H1 (cell line): Measurements from ENCODE around the gene NEK4.

Experiments
- ATF3 ChIP-seq: IDR thresholded peaks from 2 replicates; pipeline ENCODE4 v1.6.1; 2011; ENCODE audit warnings: low read depth, mild to moderate bottlenecking, low read length; ENCODE audit not compliant: insufficient read depth
- BACH1 ChIP-seq: IDR thresholded peaks from 2 replicates; pipeline ENCODE4 v1.6.1; 2012; ENCODE audit warnings: low read length, improper control_type of control experiment
- CBX8 ChIP-seq: fragments of 300-800, 300-1000 bp; sonication (generic); IDR thresholded peaks from 2 replicates; pipeline ENCODE4 v1.7.1; 2016; ENCODE audit warnings: low read depth, low read length, borderline replicate concordance
- CHD2 ChIP-seq: IDR thresholded peaks from 2 replicates; pipeline ENCODE4 v1.6.1; 2012; ENCODE audit warnings: low read length, improper control_type of control experiment
- CREB1 ChIP-seq: IDR thresholded peaks from 2 replicates; pipeline ENCODE4 v1.6.1; 2012; ENCODE audit warnings: inconsistent platforms
- CTCF ChIP-seq, 3 experiments: IDR thresholded peaks; 1 replicate in 2 of 3; 2 replicates in 1 of 3; pipeline versions ENCODE4 v1.5.1 to v1.6.1; 2011; ENCODE audit warnings: low read length in 3 of 3, mild to moderate bottlenecking in 3 of 3, inconsistent platforms in 2 of 3, low read depth in 1 of 3, moderate library complexity in 1 of 3; ENCODE audit not compliant: insufficient read depth in 1 of 3; ENCODE audit errors: control extremely low read depth in 1 of 3
- EGR1 ChIP-seq: IDR thresholded peaks from 2 replicates; pipeline ENCODE4 v1.6.1; 2011; ENCODE audit warnings: low read depth, low read length, borderline replicate concordance
- EP300 ChIP-seq, 2 experiments: IDR thresholded peaks; 1 replicate in 1 of 2; 2 replicates in 1 of 2; pipeline ENCODE4 v1.6.1; 2011 to 2012; ENCODE audit warnings: low read depth in 2 of 2, low read length in 2 of 2, mild to moderate bottlenecking in 2 of 2, borderline replicate concordance in 1 of 2, inconsistent platforms in 1 of 2, moderate library complexity in 1 of 2
- POLR2A ChIP-seq, 2 experiments: IDR thresholded peaks; 1 replicate in 1 of 2; 2 replicates in 1 of 2; pipeline ENCODE4 v1.6.1; 2011; ENCODE audit warnings: low read depth in 2 of 2, low read length in 2 of 2, mild to moderate bottlenecking in 2 of 2; ENCODE audit errors: control extremely low read depth in 1 of 2
- POLR2AphosphoS5 ChIP-seq: IDR thresholded peaks from 2 replicates; pipeline ENCODE4 v1.6.1; 2011; ENCODE audit warnings: low read depth, low read length
- SUZ12 ChIP-seq: fragments of 200-600 bp; sonication (generic); IDR thresholded peaks from 2 replicates; pipeline ENCODE4 v1.6.1; 2012; ENCODE audit warnings: mild to moderate bottlenecking, inconsistent platforms, low read length, moderate library complexity, mixed read lengths
- TBP ChIP-seq: IDR thresholded peaks from 2 replicates; pipeline ENCODE4 v1.6.1; 2011; ENCODE audit warnings: low read depth, low read length, improper control_type of control experiment
- ZNF274 ChIP-seq: IDR thresholded peaks from 2 replicates; pipeline ENCODE4 v1.7.0; 2012; ENCODE audit warnings: low read length, borderline replicate concordance; ENCODE audit errors: extremely low read depth

- TF ChIP-seq ATF3 (no peak), SUZ12 (no peak), CTCF (IDR thresholded peaks at IDR 0.05; ENCODE audit: control extremely low read depth in 1 of 3, insufficient read depth in 1 of 3, low read depth in 1 of 3, low read length in 3 of 3) (no peak), EP300 (IDR thresholded peaks at IDR 0.05; ENCODE audit: borderline replicate concordance in 1 of 2, low read depth in 2 of 2, low read length in 2 of 2) (no peak), CREB1 (no peak), CHD2 (no peak), BACH1 (no peak), POLR2AphosphoS5 (no peak), TBP (no peak), EGR1 (no peak), CBX8 (no peak), ZNF274 (no peak), POLR2A (IDR thresholded peaks at IDR 0.05; ENCODE audit: control extremely low read depth in 1 of 2, low read depth in 2 of 2, low read length in 2 of 2) (no peak)
Measured at GRCh38 chr3:52784931-52785590, 14.3 kb upstream of the NEK4 start.
